Cardiac fibroblast (primary cell): ENCODE results near the gene TRIM26.

Source experiments
- DNase-seq, 2 donors: peaks; one replicate each; pipeline versions ENCODE4 v3.0.0 to v3.0.0-alpha.2; 2010; ENCODE audit warnings: low read depth in 2 of 2
- H3K4me3 ChIP-seq, 2 donors: replicated peaks in 1 of 2; 1 replicate in 1 of 2; 2 replicates in 1 of 2; pipeline ENCODE4 v1.5.1; 2011; ENCODE audit warnings: low read depth in 2 of 2, low read length in 2 of 2, mild to moderate bottlenecking in 2 of 2, moderate library complexity in 1 of 2
- CTCF ChIP-seq: IDR thresholded peaks from one replicate; pipeline ENCODE4 v1.5.1; 2011; ENCODE audit warnings: low read depth, mild to moderate bottlenecking, low read length, inconsistent platforms

TRIM26 gene

DNA sequence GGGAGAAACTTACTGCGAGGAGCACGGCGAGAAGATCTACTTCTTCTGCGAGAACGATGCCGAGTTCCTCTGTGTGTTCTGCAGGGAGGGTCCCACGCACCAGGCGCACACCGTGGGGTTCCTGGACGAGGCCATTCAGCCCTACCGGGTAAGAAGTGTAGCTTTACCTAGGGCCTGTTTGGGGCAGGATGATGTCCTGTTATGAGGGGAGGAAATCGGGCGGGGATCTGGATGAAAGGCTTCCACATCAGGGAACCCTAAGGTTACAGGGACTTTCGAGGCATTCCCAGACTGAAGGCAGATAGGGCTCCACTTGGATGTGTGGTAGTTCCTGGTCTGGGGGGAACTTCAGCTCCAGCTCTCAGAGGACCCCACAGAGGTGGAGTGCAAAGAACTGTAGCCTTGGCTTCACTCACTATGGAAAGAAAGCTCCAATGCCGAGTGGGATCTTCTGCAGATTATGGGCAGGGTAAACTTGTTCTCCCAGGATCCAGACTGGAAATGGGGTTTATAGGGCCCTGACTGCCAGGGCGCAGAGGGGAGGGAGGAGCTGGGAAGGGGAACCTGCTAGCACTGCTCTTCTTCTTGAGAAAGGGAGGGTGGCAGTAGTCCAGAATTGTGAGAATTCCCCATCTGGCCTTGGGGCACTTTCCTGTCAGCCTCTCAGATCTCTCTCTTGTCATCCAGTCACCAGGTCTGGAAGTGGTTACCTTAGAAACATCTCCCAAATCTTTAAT lies 49.1 kb downstream of the TRIM26 start:
- DNase-seq = no peak
- TF ChIP-seq CTCF = no peak

DNA sequence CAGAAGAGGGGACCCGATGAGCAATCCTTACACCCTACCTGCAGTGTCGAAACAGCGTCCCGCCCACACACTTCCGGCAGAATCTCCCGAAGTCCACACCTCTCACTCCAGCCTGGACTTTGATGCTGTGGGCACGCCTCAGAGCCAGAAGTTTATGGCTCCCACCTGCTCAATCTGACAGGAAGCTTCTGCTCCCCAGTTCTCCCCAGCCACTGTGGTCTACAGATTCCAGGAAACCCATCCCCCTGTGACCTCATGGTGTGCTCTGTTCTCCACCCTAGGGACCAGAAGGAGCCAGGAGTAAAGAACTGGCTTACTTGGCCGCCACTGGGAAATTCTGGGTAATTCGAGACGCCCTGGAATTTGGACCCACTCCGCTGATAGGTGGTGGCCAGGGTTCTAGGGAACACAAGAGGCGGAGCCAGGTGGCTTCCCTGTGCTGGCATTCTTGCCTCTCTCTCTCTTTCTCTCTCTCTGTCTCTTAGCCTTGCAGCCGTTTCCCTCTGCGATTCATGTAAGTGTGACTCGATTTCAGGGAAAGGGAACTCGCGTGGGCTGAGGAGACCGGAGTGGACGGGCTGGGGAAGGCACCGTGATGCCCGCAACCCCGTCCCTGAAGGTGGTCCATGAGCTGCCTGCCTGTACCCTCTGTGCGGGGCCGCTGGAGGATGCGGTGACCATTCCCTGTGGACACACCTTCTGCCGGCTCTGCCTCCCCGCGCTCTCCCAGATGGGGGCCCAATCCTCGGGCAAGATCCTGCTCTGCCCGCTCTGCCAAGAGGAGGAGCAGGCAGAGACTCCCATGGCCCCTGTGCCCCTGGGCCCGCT lies 49.9 kb downstream of the TRIM26 start, which contains the start of gene TRIM15:
Gene TRIM15 (plus strand): TSS at position 457 of the 828 bp plus-strand sequence. CDS start 139 bp downstream, at position 596.
- no peak within 1 kb of the TSS for H3K4me3 ChIP-seq
- DNase-seq = no peak
- TF ChIP-seq CTCF = no peak

More for the DNA sequence above, 49.1 kb downstream of the TRIM26 start:
- no peak overlapping the region for H3K4me3 ChIP-seq

DNA sequence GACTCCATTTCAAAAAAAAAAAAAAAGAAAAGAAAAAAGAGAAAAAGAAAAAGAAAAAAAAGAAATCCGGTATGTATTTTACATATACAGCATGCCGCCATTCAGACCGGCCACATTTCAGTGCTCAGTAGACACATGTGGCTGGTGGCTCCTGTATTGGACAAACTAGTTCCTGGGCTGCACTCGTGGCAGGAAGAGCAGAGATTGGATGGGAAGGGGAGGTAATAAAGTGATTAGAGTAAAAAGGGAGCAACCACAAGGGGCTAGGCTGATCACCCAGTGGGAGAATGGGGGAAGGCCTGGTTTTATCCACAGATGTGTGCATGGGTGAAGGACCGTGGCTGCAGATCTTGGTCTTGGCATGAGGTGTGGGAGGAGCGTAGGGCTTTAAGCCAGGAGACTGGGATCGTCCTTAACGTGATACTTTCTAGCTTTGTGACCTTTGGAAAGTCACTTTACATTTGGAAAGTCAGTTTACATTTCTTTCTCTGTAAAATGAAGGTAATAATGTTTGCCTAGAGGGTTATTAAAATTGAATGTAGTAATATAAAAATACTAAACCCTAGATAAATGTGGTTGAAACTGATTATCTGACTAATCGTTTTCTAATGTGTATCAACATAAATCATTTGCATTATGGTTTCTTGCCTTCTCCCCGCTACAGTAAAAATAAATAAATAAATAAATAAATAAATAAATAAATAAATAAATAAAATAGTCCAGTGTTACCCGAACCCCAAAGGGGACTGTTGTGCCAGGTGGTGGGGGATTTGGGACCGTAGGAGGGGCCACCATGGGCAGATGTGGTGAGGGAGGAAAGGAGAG lies 50.7 kb downstream of the TRIM26 start:
- no peak for DNase-seq
- no peak for TF ChIP-seq CTCF
- no peak overlapping the region for H3K4me3 ChIP-seq

- DNase-seq = no peak
- no peak within 1 kb of the TSS for H3K4me3 ChIP-seq
- TF ChIP-seq CTCF = no peak
These were observed 52.2 kb downstream of the TRIM26 start, which contains the start of gene TRIM10 for GRCh38 chr6:30160785-30161531. TRIM10 (minus strand) TSS chr6:30161211; CDS start chr6:30160858, 353 bp downstream.

- no peak for TF ChIP-seq CTCF
- H3K4me3 ChIP-seq = no peak overlapping the region
- DNase-seq = no peak
These were observed 53.0 kb downstream of the TRIM26 start for GRCh38 chr6:30160008-30160784.
